RCC 7860 (cell line): ENCODE data around the gene MMS19.
"Not testable (repeated sequence)": the region's sequence is repeated elsewhere in the genome, so short reads cannot be mapped to it uniquely, and the experiment has no call there.

ENCODE experiments used
- DNase-seq: peaks from one replicate; pipeline ENCODE4 v3.0.0-alpha.2; 2015; ENCODE audit warnings: low spot score
- FAIRE-seq: peaks from 2 replicates; lab custom pipeline; 2012; peaks lifted over from hg19 to GRCh38; lab: Jason Lieb, UNC

MMS19 gene

GRCh38 chr10:97528876-97529275, 30.7 kb upstream of the MMS19 start:
- DNase-seq, FAIRE-seq: not testable (repeated sequence)

- no peak for DNase-seq
- no peak for FAIRE-seq
Observed at GRCh38 chr10:97525683-97526110, 27.5 kb upstream of the MMS19 start.

GRCh38 chr10:97525086-97525485, 26.9 kb upstream of the MMS19 start:
- FAIRE-seq (no peak), DNase-seq (no peak)

GRCh38 chr10:97522937-97523336, 24.7 kb upstream of the MMS19 start:
- FAIRE-seq (no peak), DNase-seq (no peak)

- FAIRE-seq (no peak), DNase-seq (no peak)
Observed at GRCh38 chr10:97522071-97522470, 23.8 kb upstream of the MMS19 start.

- FAIRE-seq (no peak), DNase-seq (no peak)
Observed at GRCh38 chr10:97520978-97521761, 22.9 kb upstream of the MMS19 start.

GRCh38 chr10:97520520-97520919, 22.3 kb upstream of the MMS19 start:
- DNase-seq, result no peak
- no peak for FAIRE-seq

- DNase-seq (no peak), FAIRE-seq (no peak)
Observed at GRCh38 chr10:97519342-97519741, 21.1 kb upstream of the MMS19 start.

- no peak for FAIRE-seq
- no peak for DNase-seq
Observed at GRCh38 chr10:97518301-97519043, 20.2 kb upstream of the MMS19 start.

GRCh38 chr10:97517778-97518300, 19.6 kb upstream of the MMS19 start:
- no peak for DNase-seq
- no peak for FAIRE-seq

GRCh38 chr10:97517096-97517750, 19.0 kb upstream of the MMS19 start:
- FAIRE-seq, result no peak
- DNase-seq, result no peak

GRCh38 chr10:97515271-97515978, 17.2 kb upstream of the MMS19 start:
- DNase-seq, result no peak
- no peak for FAIRE-seq

- FAIRE-seq (no peak), DNase-seq (no peak)
Observed at GRCh38 chr10:97514344-97514743, 16.1 kb upstream of the MMS19 start.

- DNase-seq (no peak), FAIRE-seq (no peak)
Observed at GRCh38 chr10:97512993-97513392, 14.8 kb upstream of the MMS19 start.

GRCh38 chr10:97511711-97512440, 13.7 kb upstream of the MMS19 start:
- no peak for DNase-seq
- FAIRE-seq, result no peak

GRCh38 chr10:97510686-97511085, 12.5 kb upstream of the MMS19 start:
- no peak for FAIRE-seq

GRCh38 chr10:97509120-97509680, 11.0 kb upstream of the MMS19 start:
- FAIRE-seq, result no peak
- DNase-seq, result no peak

More at GRCh38 chr10:97510686-97511085, 12.5 kb upstream of the MMS19 start:
- no peak for DNase-seq

GRCh38 chr10:97508342-97508741, 10.1 kb upstream of the MMS19 start:
- FAIRE-seq (peak; percentile 82), DNase-seq (peak; percentile 51)

- FAIRE-seq (no peak), DNase-seq (no peak)
Observed at GRCh38 chr10:97506199-97506991, 8.2 kb upstream of the MMS19 start.
